HCT116 (cell line): ENCODE measurements around the gene AOPEP. TPM values are rescaled to one million over a fixed set of nuclear protein-coding genes. Genes with fewer than 3 reads are reported as not detected.

Experiments used
- ATAC-seq: fragments of 200-7000 bp; cut with Tn5 transposase; 2 replicates; pipeline ENCODE4 v1.9.1; 2020; ENCODE audit warnings: mild to moderate bottlenecking, moderate library complexity
- BruUV-seq: library from RNA; stranded (reverse); fragments of 400-500 nt; replicated peaks from 2 replicates; lab custom pipeline; 2021; lab: Mats Ljungman, UMichigan
- CTCF ChIA-PET: fragments of 300-600 bp; sonication (Branson Sonifier 250); formaldehyde crosslinking; loops from one replicate; lab custom pipeline; 2021; ENCODE audit warnings: antibody characterized with exemption; lab: Charles Lee
- POLR2A ChIA-PET: fragments of 300-600, 350-600 bp; sonication (Branson Sonifier 250); formaldehyde crosslinking; loops from one replicate; lab custom pipeline; 2021; ENCODE audit warnings: antibody characterized with exemption; lab: Charles Lee
- RAD21 ChIA-PET, 2 experiments: fragments of 300-600 bp; sonication (Branson Sonifier 250); formaldehyde crosslinking; loops; one replicate each; lab custom pipeline; 2023; ENCODE audit warnings: low total read pairs in 2 of 2; ENCODE audit not compliant: uncharacterized antibody in 2 of 2, unreplicated experiment in 2 of 2, low non-redundant PET in 1 of 2; lab: Charles Lee
- DNase-seq: peaks from one replicate; pipeline ENCODE4 v3.0.0-alpha.2; 2010; ENCODE audit warnings: low read depth, low spot score
- H2AFZ ChIP-seq: fragments of 200-600 bp; shearing (Covaris generic), sonication (generic); 2 replicates; pipeline ENCODE4 v1.6.1; 2017; ENCODE audit warnings: low read depth, mixed run types, mixed read lengths, antibody characterized with exemption, low read length; ENCODE audit not compliant: poor library complexity, severe bottlenecking
- H3K27ac ChIP-seq: 2 replicates; pipeline ENCODE4 v1.5.1; 2012; ENCODE audit warnings: low read depth, low read length
- H3K27me3 ChIP-seq: fragments of 200-600 bp; sonication (generic); 2 replicates; pipeline ENCODE4 v1.6.1; 2016; ENCODE audit warnings: mixed run types, low read length, mixed read lengths; ENCODE audit not compliant: insufficient read depth
- H3K36me3 ChIP-seq, 2 experiments: fragments of 200-500 bp in 1 of 2; fragments of 200-600 bp in 1 of 2; sonication (Bioruptor generic) in 1 of 2; sonication (generic) in 1 of 2; 2 replicates each; pipeline versions ENCODE4 v1.5.1 to v1.6.1; 2014 to 2016; ENCODE audit warnings: low read length in 2 of 2, inconsistent platforms in 1 of 2, mixed read lengths in 1 of 2, mixed run types in 1 of 2; ENCODE audit not compliant: insufficient read depth in 2 of 2, control insufficient read depth in 1 of 2
- H3K4me1 ChIP-seq, 2 experiments: fragments of 200-600 bp in 1 of 2; sonication (generic) in 1 of 2; 2 replicates each; pipeline versions ENCODE4 v1.5.1 to v1.6.1; 2012 to 2017; ENCODE audit warnings: low read length in 2 of 2, inconsistent platforms in 1 of 2, mild to moderate bottlenecking in 1 of 2, mixed read lengths in 1 of 2, mixed run types in 1 of 2, moderate library complexity in 1 of 2; ENCODE audit not compliant: insufficient read depth in 2 of 2, control insufficient read depth in 1 of 2
- H3K4me2 ChIP-seq: fragments of 200-600 bp; sonication (generic); 2 replicates; pipeline ENCODE4 v1.6.1; 2017; ENCODE audit warnings: mixed run types, low read length, mixed read lengths
- H3K4me3 ChIP-seq, 2 experiments: fragments of 200-600 bp in 1 of 2; sonication (generic) in 1 of 2; replicated peaks in 1 of 2; 2 replicates each; pipeline ENCODE4 v1.5.1; 2011 to 2016; ENCODE audit warnings: low read length in 2 of 2, control low read depth in 1 of 2, low read depth in 1 of 2, mild to moderate bottlenecking in 1 of 2, mixed read lengths in 1 of 2, mixed run types in 1 of 2
- H3K79me2 ChIP-seq: fragments of 200-600 bp; sonication (generic); 2 replicates; pipeline ENCODE4 v1.6.1; 2017; ENCODE audit warnings: mild to moderate bottlenecking, mixed run types, low read length, moderate library complexity, mixed read lengths; ENCODE audit not compliant: insufficient read depth
- H3K9ac ChIP-seq: fragments of 200-600 bp; sonication (generic); 2 replicates; pipeline ENCODE4 v1.6.1; 2016; ENCODE audit warnings: low read length, mixed read lengths
- H3K9me2 ChIP-seq: fragments of 200-600 bp; sonication (generic), shearing (Covaris generic); 2 replicates; pipeline ENCODE4 v1.6.1; 2017; ENCODE audit warnings: mixed run types, mild to moderate bottlenecking, moderate library complexity; ENCODE audit not compliant: insufficient read depth
- H3K9me3 ChIP-seq, 2 experiments: fragments of 200-500 bp in 1 of 2; fragments of 200-600 bp in 1 of 2; sonication (Bioruptor generic) in 1 of 2; sonication (generic) in 1 of 2; 2 replicates each; pipeline ENCODE4 v1.6.1; 2014 to 2017; ENCODE audit warnings: low read length in 2 of 2, mixed read lengths in 2 of 2, inconsistent platforms in 1 of 2, low read depth in 1 of 2, mild to moderate bottlenecking in 1 of 2, mixed run types in 1 of 2, moderate library complexity in 1 of 2; ENCODE audit not compliant: control insufficient read depth in 1 of 2, insufficient read depth in 1 of 2
- H4K20me1 ChIP-seq: fragments of 200-600 bp; sonication (generic), shearing (Covaris generic); 2 replicates; pipeline ENCODE4 v1.6.1; 2017; ENCODE audit warnings: mixed run types, mild to moderate bottlenecking, moderate library complexity; ENCODE audit not compliant: insufficient read depth
- ATF3 ChIP-seq: IDR thresholded peaks from 2 replicates; pipeline ENCODE4 v1.6.1; 2012
- CTCF ChIP-seq, 3 experiments: fragments of 200-600 bp in 1 of 3; sonication (generic) in 1 of 3; IDR thresholded peaks in 2 of 3; conservative IDR thresholded peaks in 1 of 3; 2 replicates each; pipeline ENCODE4 v1.5.1; 2012 to 2017; ENCODE audit warnings: low read depth in 2 of 3, low read length in 2 of 3, antibody characterized with exemption in 1 of 3, borderline replicate concordance in 1 of 3, control low read depth in 1 of 3, mild to moderate bottlenecking in 1 of 3, mixed read lengths in 1 of 3, mixed run types in 1 of 3, moderate library complexity in 1 of 3; ENCODE audit not compliant: insufficient read depth in 1 of 3
- EGR1 ChIP-seq: IDR thresholded peaks from 2 replicates; pipeline ENCODE4 v1.6.1; 2012; ENCODE audit warnings: low read depth
- EZH2 ChIP-seq: fragments of 200-600 bp; sonication (generic); IDR thresholded peaks from 2 replicates; pipeline ENCODE4 v1.6.1; 2017; ENCODE audit warnings: antibody characterized with exemption, mixed run types
- FOSL1 ChIP-seq: IDR thresholded peaks from 2 replicates; pipeline ENCODE4 v1.6.1; 2012; ENCODE audit warnings: low read depth
- MAX ChIP-seq: IDR thresholded peaks from 2 replicates; pipeline ENCODE4 v1.6.1; 2012
- POLR2A ChIP-seq: IDR thresholded peaks from 2 replicates; pipeline ENCODE4 v1.7.0; 2011; ENCODE audit warnings: borderline replicate concordance; ENCODE audit not compliant: insufficient read depth, insufficient read length; ENCODE audit errors: extremely low read depth
- RAD21 ChIP-seq: IDR thresholded peaks from 2 replicates; pipeline ENCODE4 v1.6.1; 2012; ENCODE audit warnings: low read depth, mild to moderate bottlenecking
- SP1 ChIP-seq: IDR thresholded peaks from 2 replicates; pipeline ENCODE4 v1.6.1; 2012; ENCODE audit warnings: low read depth
- SRF ChIP-seq: IDR thresholded peaks from 2 replicates; pipeline ENCODE4 v1.6.1; 2012; ENCODE audit warnings: low read depth
- TCF7L2 ChIP-seq: IDR thresholded peaks from 2 replicates; pipeline ENCODE4 v1.7.0; 2011; ENCODE audit warnings: borderline replicate concordance, inconsistent platforms; ENCODE audit not compliant: insufficient read depth, insufficient read length; ENCODE audit errors: extremely low read depth
- ZFX ChIP-seq: fragments of 450-650 bp; IDR thresholded peaks from 2 replicates; pipeline ENCODE4 v1.6.1; 2017
- ZNF274 ChIP-seq: fragments of 200-500 bp; sonication (Bioruptor generic); IDR thresholded peaks from 2 replicates; pipeline ENCODE4 v1.6.1; 2014; ENCODE audit warnings: mild to moderate bottlenecking, low read depth, low read length, inconsistent platforms
- intact Hi-C: fragments of 100-400 bp; cut with micrococcal nuclease; formaldehyde crosslinking; loops from 2 replicates; pipeline ENCODE4 v1.10.0; 2022
- total RNA-seq: library from RNA; stranded (reverse); gene quantifications from one replicate; pipeline ENCODE4 v1.2.1, GENCODE V29; 2021; ENCODE audit not compliant: unreplicated experiment

Gene AOPEP
- total RNA-seq, 1 experiment from 2014 or later, result 15.1 TPM

- no peak for TF ChIP-seq POLR2A
- no peak for TF ChIP-seq SP1
- TF ChIP-seq RAD21, result no peak
- TF ChIP-seq ATF3, result no peak
- TF ChIP-seq, all 23 proteins: peak for 0
These were observed 318.4 kb downstream of the AOPEP start (continued) for GRCh38 chr9:95044731-95045508.

GRCh38 chr9:95045751-95046150, 319.3 kb downstream of the AOPEP start:
- Histone ChIP-seq H3K27ac (no peak overlapping the region), H2AFZ (no peak overlapping the region), H3K4me3 (no peak overlapping the region), H3K9me2 (no peaks in the 10 kb centered on the region), H3K4me2 (no peak overlapping the region), H3K27me3 (no peaks in the 10 kb centered on the region), H3K9me3 (no peaks in the 10 kb centered on the region)
- BruUV-seq, result no TSS peak
- DNase-seq, result no peak
- ChIA-PET RAD21 (no interaction called here), CTCF (no interaction called here)
- TF ChIP-seq MAX (no peak), EGR1 (no peak), TCF7L2 (no peak), POLR2A (no peak), SRF (no peak), CTCF (IDR thresholded peaks at IDR 0.05 in 2 of 3, conservative IDR thresholded peaks at IDR 0.05 in 1 of 3; ENCODE audit: borderline replicate concordance in 1 of 3, insufficient read depth in 1 of 3, low read depth in 2 of 3, low read length in 2 of 3) (no peak), ZNF274 (no peak), ZFX (no peak), FOSL1 (no peak), EZH2 (no peak)
- TF ChIP-seq, all 23 proteins: peak for 0
- Histone ChIP-seq H3K9ac (no peak overlapping the region), H3K4me1 (peaks cover 10 to 17% of the 10 kb centered on the region in 2 experiments; a peak in 3 of 4 replicates), H3K79me2 (no peaks in the 10 kb centered on the region), H3K36me3 (no peaks in the 10 kb centered on the region), H4K20me1 (no peaks in the 10 kb centered on the region)
- no peak for ATAC-seq
- POLR2A ChIA-PET, result no interaction called here
- intact Hi-C loops, result no loop called here
